ENCODE data around the gene CLPSL1.

GRCh38 chr6:35755278-35755924, 25.4 kb upstream of the CLPSL1 start:
- TF ChIP-seq YY1 (IDR thresholded peaks at IDR 0.05; ENCODE audit: insufficient read depth, insufficient read length) (no peak), SUZ12 (IDR thresholded peaks at IDR 0.05; ENCODE audit: extremely low read depth, insufficient read depth, insufficient read length) (no peak), ZNF274 (IDR thresholded peaks at IDR 0.05; ENCODE audit: low read depth, low read length) (no peak)

Measured in NT2/D1 (cell line).